Measurements from ENCODE around the gene TEX13A. TPM values are rescaled to one million over a fixed set of nuclear protein-coding genes. Genes with fewer than 3 reads are reported as not detected.

TEX13A gene
- total RNA-seq, 1 experiment from 2014 or later, result not detected

- H3K9me2 ChIP-seq (replicated peaks; ENCODE audit: insufficient read depth, low read length), result no peaks in the 10 kb centered on the region
- H3K9ac ChIP-seq (ENCODE audit: low read length), result no peak overlapping the region
- DNase-seq, result no peak
- no peaks in the 10 kb centered on the region for H3K36me3 ChIP-seq (ENCODE audit: insufficient read depth, low read length)
- H3K27me3 ChIP-seq (ENCODE audit: low read length), result no peaks in the 10 kb centered on the region
- no peaks in the 10 kb centered on the region for H3K9me3 ChIP-seq (ENCODE audit: low read length)
- H4K20me1 ChIP-seq (ENCODE audit: insufficient read depth, low read depth, low read length), result no peaks in the 10 kb centered on the region
- H3K4me1 ChIP-seq (ENCODE audit: low read length), result no peaks in the 10 kb centered on the region
- no peak overlapping the region for H3K27ac ChIP-seq (ENCODE audit: low read length)
- H3K79me2 ChIP-seq (ENCODE audit: low read length), result no peaks in the 10 kb centered on the region
- no peak overlapping the region for H3K4me2 ChIP-seq (ENCODE audit: low read depth, low read length, poor library complexity, severe bottlenecking)
- no peak overlapping the region for H2AFZ ChIP-seq (ENCODE audit: low read length)
- no peak overlapping the region for H3K4me3 ChIP-seq (ENCODE audit: low read length)
These were observed 10.2 kb downstream of the TEX13A start for GRCh38 chrX:105210258-105210657.

GRCh38 chrX:105209406-105209805 is 11.1 kb downstream of the TEX13A start:
- no peak overlapping the region for H3K4me2 ChIP-seq (ENCODE audit: low read depth, low read length, poor library complexity, severe bottlenecking)
- no peaks in the 10 kb centered on the region for H3K79me2 ChIP-seq (ENCODE audit: low read length)

GRCh38 chrX:105191878-105192277 is 28.6 kb downstream of the TEX13A start:
- Histone ChIP-seq H3K4me2 (ENCODE audit: low read depth, low read length, poor library complexity, severe bottlenecking) (no peak overlapping the region), H3K4me3 (ENCODE audit: low read length) (no peak overlapping the region), H3K79me2 (ENCODE audit: low read length) (no peaks in the 10 kb centered on the region), H4K20me1 (ENCODE audit: insufficient read depth, low read depth, low read length) (no peaks in the 10 kb centered on the region), H3K27me3 (ENCODE audit: low read length) (no peaks in the 10 kb centered on the region), H3K36me3 (ENCODE audit: insufficient read depth, low read length) (no peaks in the 10 kb centered on the region), H2AFZ (ENCODE audit: low read length) (no peak overlapping the region), H3K9me2 (replicated peaks; ENCODE audit: insufficient read depth, low read length) (no peaks in the 10 kb centered on the region), H3K9ac (ENCODE audit: low read length) (no peak overlapping the region), H3K9me3 (ENCODE audit: low read length) (no peaks in the 10 kb centered on the region), H3K4me1 (ENCODE audit: low read length) (no peaks in the 10 kb centered on the region), H3K27ac (ENCODE audit: low read length) (no peak overlapping the region)
- peak; percentile 63 for DNase-seq

More at GRCh38 chrX:105209406-105209805, 11.1 kb downstream of the TEX13A start:
- Histone ChIP-seq H3K9me2 (replicated peaks; ENCODE audit: insufficient read depth, low read length) (no peaks in the 10 kb centered on the region), H3K36me3 (ENCODE audit: insufficient read depth, low read length) (no peaks in the 10 kb centered on the region), H3K9me3 (ENCODE audit: low read length) (no peaks in the 10 kb centered on the region), H3K9ac (ENCODE audit: low read length) (no peak overlapping the region), H2AFZ (ENCODE audit: low read length) (no peak overlapping the region), H3K27ac (ENCODE audit: low read length) (no peak overlapping the region), H3K4me3 (ENCODE audit: low read length) (no peak overlapping the region), H3K4me1 (ENCODE audit: low read length) (no peaks in the 10 kb centered on the region), H4K20me1 (ENCODE audit: insufficient read depth, low read depth, low read length) (no peaks in the 10 kb centered on the region), H3K27me3 (ENCODE audit: low read length) (no peaks in the 10 kb centered on the region)
- no peak for DNase-seq

DNA sequence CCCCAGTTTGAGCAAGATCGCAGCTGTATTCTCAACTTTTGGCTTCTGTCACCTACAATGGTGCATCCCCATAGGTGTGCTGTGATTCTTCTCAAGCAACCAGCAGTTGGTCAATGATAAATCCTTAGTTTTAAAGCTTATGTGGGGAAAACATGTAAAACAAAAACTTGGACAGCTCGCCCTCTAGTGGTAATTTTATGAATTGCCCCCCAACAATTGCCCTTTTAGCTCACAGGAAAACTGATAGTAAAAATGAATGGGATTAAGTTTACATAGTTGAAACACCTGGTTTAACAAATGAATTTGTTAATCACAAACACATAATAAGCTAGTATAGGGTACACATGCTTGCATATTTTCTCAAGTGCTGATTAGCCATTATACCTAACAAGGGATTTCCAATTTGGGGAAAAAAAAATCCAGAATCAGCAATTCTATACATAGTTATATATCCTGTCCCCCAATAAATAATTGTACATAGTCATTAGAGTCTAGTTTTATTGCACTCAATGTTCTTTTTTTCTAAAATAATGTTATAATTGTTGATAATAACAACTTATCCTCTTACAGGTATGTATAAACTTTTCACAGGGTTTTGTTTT is 30.1 kb downstream of the TEX13A start:
- DNase-seq, result peak; percentile 77
- Histone ChIP-seq H2AFZ (ENCODE audit: low read length) (no peak overlapping the region), H4K20me1 (ENCODE audit: insufficient read depth, low read depth, low read length) (no peaks in the 10 kb centered on the region), H3K4me2 (ENCODE audit: low read depth, low read length, poor library complexity, severe bottlenecking) (no peak overlapping the region), H3K9me3 (ENCODE audit: low read length) (no peaks in the 10 kb centered on the region), H3K9me2 (replicated peaks; ENCODE audit: insufficient read depth, low read length) (no peaks in the 10 kb centered on the region), H3K79me2 (ENCODE audit: low read length) (no peaks in the 10 kb centered on the region), H3K4me3 (ENCODE audit: low read length) (no peak overlapping the region), H3K36me3 (ENCODE audit: insufficient read depth, low read length) (no peaks in the 10 kb centered on the region), H3K4me1 (ENCODE audit: low read length) (no peaks in the 10 kb centered on the region), H3K9ac (ENCODE audit: low read length) (no peak overlapping the region), H3K27ac (ENCODE audit: low read length) (no peak overlapping the region), H3K27me3 (ENCODE audit: low read length) (no peaks in the 10 kb centered on the region)

DNA sequence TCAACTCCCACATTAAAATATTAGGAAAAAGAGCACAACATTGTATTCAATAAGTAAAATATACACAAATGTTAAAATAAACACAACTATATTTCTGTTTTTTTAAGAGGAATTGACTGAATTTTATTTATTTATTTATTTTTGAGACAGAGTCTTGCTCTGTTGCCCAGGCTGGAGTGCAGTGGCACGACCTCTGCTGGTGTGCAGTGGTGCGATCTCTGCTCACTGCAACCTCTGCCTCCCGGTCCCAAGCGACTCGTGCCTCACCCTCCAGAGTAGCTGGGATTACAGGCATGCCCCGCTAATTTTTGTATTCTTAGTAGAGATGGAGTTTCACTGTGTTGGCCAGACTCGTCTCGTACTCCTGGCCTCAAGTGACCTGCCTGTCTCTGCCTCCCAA is 31.4 kb downstream of the TEX13A start:
- Histone ChIP-seq H3K9ac (ENCODE audit: low read length) (no peak overlapping the region), H3K4me3 (ENCODE audit: low read length) (no peak overlapping the region), H3K27me3 (ENCODE audit: low read length) (no peaks in the 10 kb centered on the region), H3K27ac (ENCODE audit: low read length) (no peak overlapping the region), H3K9me2 (replicated peaks; ENCODE audit: insufficient read depth, low read length) (no peaks in the 10 kb centered on the region), H3K79me2 (ENCODE audit: low read length) (no peaks in the 10 kb centered on the region), H4K20me1 (ENCODE audit: insufficient read depth, low read depth, low read length) (no peaks in the 10 kb centered on the region), H3K9me3 (ENCODE audit: low read length) (no peaks in the 10 kb centered on the region), H3K4me1 (ENCODE audit: low read length) (no peaks in the 10 kb centered on the region), H3K4me2 (ENCODE audit: low read depth, low read length, poor library complexity, severe bottlenecking) (no peak overlapping the region), H2AFZ (ENCODE audit: low read length) (no peak overlapping the region), H3K36me3 (ENCODE audit: insufficient read depth, low read length) (no peaks in the 10 kb centered on the region)
- DNase-seq, result no peak

DNA sequence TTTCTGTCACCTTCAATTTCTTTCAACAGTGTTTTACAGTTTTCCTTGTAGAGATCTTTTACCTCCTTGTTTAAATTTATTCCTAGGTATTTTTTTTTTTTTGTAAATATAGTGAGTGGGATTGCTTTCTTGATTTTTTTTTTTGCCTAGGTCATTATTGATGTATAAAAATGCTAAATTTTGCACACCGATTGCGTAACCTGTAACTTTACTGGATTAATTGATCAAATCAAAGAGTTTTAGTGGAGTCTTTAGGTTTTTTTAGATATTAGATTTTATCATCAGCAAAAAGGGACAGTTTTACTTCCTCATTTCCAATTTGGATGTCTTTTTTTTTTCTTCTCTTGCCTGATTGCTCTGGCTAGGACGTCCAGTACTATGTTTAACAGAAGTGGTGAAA is 40.9 kb downstream of the TEX13A start:
- Histone ChIP-seq H3K4me1 (ENCODE audit: low read length) (no peaks in the 10 kb centered on the region), H3K36me3 (ENCODE audit: insufficient read depth, low read length) (no peaks in the 10 kb centered on the region), H3K27me3 (ENCODE audit: low read length) (no peaks in the 10 kb centered on the region), H3K79me2 (ENCODE audit: low read length) (no peaks in the 10 kb centered on the region), H3K9me2 (replicated peaks; ENCODE audit: insufficient read depth, low read length) (no peaks in the 10 kb centered on the region; the same call in 1 of the 2 replicates), H3K9me3 (ENCODE audit: low read length) (no peaks in the 10 kb centered on the region), H3K4me3 (ENCODE audit: low read length) (no peak overlapping the region), H2AFZ (ENCODE audit: low read length) (no peak overlapping the region), H4K20me1 (ENCODE audit: insufficient read depth, low read depth, low read length) (no peaks in the 10 kb centered on the region), H3K27ac (ENCODE audit: low read length) (no peak overlapping the region), H3K4me2 (ENCODE audit: low read depth, low read length, poor library complexity, severe bottlenecking) (no peak overlapping the region), H3K9ac (ENCODE audit: low read length) (no peak overlapping the region)
- no peak for DNase-seq

DNA sequence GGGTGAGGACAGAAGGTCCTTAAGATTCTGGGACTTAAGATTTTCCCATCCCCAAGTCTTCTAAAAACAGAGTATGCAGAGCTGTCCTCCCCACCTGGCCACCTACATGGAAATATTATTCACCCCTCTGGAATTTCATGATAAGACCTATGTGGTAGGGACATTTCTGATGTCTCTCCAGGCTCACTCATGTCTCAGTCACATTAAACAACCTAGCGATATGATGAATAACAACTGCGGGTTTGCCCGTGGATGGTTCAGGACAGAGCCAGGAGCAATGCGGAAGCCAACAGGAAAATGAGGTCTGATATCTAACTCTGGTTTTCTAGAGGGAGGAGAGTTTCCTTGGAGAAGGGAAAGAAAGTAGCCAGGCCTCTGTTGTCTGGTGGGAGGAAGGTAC is 47.4 kb downstream of the TEX13A start:
- no peak for DNase-seq
- no peak overlapping the region for H2AFZ ChIP-seq (ENCODE audit: low read length)
- H3K79me2 ChIP-seq (ENCODE audit: low read length), result no peaks in the 10 kb centered on the region
- H3K4me3 ChIP-seq (ENCODE audit: low read length), result no peak overlapping the region
- no peaks in the 10 kb centered on the region; the same call in 1 of the 2 replicates for H3K9me2 ChIP-seq (replicated peaks; ENCODE audit: insufficient read depth, low read length)
- no peaks in the 10 kb centered on the region for H3K9me3 ChIP-seq (ENCODE audit: low read length)
- H3K4me1 ChIP-seq (ENCODE audit: low read length), result no peaks in the 10 kb centered on the region
- H4K20me1 ChIP-seq (ENCODE audit: insufficient read depth, low read depth, low read length), result no peaks in the 10 kb centered on the region
- H3K36me3 ChIP-seq (ENCODE audit: insufficient read depth, low read length), result no peaks in the 10 kb centered on the region
- H3K27ac ChIP-seq (ENCODE audit: low read length), result no peak overlapping the region
- H3K9ac ChIP-seq (ENCODE audit: low read length), result no peak overlapping the region
- no peaks in the 10 kb centered on the region for H3K27me3 ChIP-seq (ENCODE audit: low read length)
- no peak overlapping the region for H3K4me2 ChIP-seq (ENCODE audit: low read depth, low read length, poor library complexity, severe bottlenecking)

Data from Karpas-422 (cell line).